ENCODE measurements around the gene DLGAP1. TPM values are rescaled to one million over a fixed set of nuclear protein-coding genes. Genes with fewer than 3 reads are reported as not detected.

DLGAP1 gene
- total RNA-seq, 1 donor from 2014 or later: 18.5 TPM

GRCh38 chr18:3648200-3648599, 806.9 kb downstream of the DLGAP1 start:
- H3K9me3 Mint-ChIP-seq: peaks cover 5% of the 10 kb centered on the region
- no peak for TF ChIP-seq CTCF (IDR thresholded peaks at IDR 0.05)
- no peak overlapping the region for H3K4me3 Mint-ChIP-seq
- H3K36me3 ChIP-seq: no peaks in the 10 kb centered on the region
- no peak overlapping the region for H3K4me3 ChIP-seq
- no peaks in the 10 kb centered on the region for H3K27me3 Mint-ChIP-seq (ENCODE audit: insufficient read depth, low read depth)
- H4K20me1 ChIP-seq (ENCODE audit: low read depth): no peaks in the 10 kb centered on the region
- no peak for DNase-seq (ENCODE audit: low spot score)
- H3F3A ChIP-seq (ENCODE audit: low read depth): no peaks in the 10 kb centered on the region
- H2AFZ ChIP-seq (replicated peaks): no peak overlapping the region
- H3K36me3 Mint-ChIP-seq: peaks cover 2% of the 10 kb centered on the region
- H3K27ac ChIP-seq: no peak overlapping the region
- no peak overlapping the region for H3K9ac ChIP-seq
- H3K9me3 ChIP-seq (ENCODE audit: low read depth): no peaks in the 10 kb centered on the region
- no peak overlapping the region for H3K4me2 ChIP-seq
- H3K4me1 ChIP-seq: peaks cover 19% of the 10 kb centered on the region
- no peaks in the 10 kb centered on the region for H3K27me3 ChIP-seq
- H3K4me1 Mint-ChIP-seq: peaks cover 26% of the 10 kb centered on the region
- no peaks in the 10 kb centered on the region for H3K79me2 ChIP-seq (ENCODE audit: low read depth)
- no peak overlapping the region for H3K27ac Mint-ChIP-seq

GRCh38 chr18:3647636-3648035, 807.5 kb downstream of the DLGAP1 start:
- DNase-seq (ENCODE audit: low spot score): no peak
- Mint-ChIP-seq H3K4me3 (no peak overlapping the region), H3K27ac (no peak overlapping the region)

GRCh38 chr18:3645384-3646156, 809.5 kb downstream of the DLGAP1 start:
- Histone ChIP-seq H3K4me2 (no peak overlapping the region), H3K27me3 (no peaks in the 10 kb centered on the region), H4K20me1 (ENCODE audit: low read depth) (no peaks in the 10 kb centered on the region), H3F3A (ENCODE audit: low read depth) (no peaks in the 10 kb centered on the region), H2AFZ (replicated peaks) (no peak overlapping the region), H3K9me3 (ENCODE audit: low read depth) (no peaks in the 10 kb centered on the region), H3K36me3 (no peaks in the 10 kb centered on the region), H3K4me3 (no peak overlapping the region), H3K4me1 (peaks cover 18% of the 10 kb centered on the region), H3K27ac (no peak overlapping the region), H3K9ac (no peak overlapping the region), H3K79me2 (ENCODE audit: low read depth) (no peaks in the 10 kb centered on the region)
- Mint-ChIP-seq H3K4me1 (peaks cover 18% of the 10 kb centered on the region), H3K27me3 (ENCODE audit: insufficient read depth, low read depth) (no peaks in the 10 kb centered on the region), H3K27ac (no peak overlapping the region), H3K9me3 (peaks cover 5% of the 10 kb centered on the region), H3K36me3 (peaks cover 2% of the 10 kb centered on the region), H3K4me3 (no peak overlapping the region)
- TF ChIP-seq EZH2phosphoT487 (IDR thresholded peaks at IDR 0.05): no peak
- no peak for TF ChIP-seq EZH2 (IDR thresholded peaks at IDR 0.05)
- no peak for TF ChIP-seq CTCF (IDR thresholded peaks at IDR 0.05)
- no peak for DNase-seq (ENCODE audit: low spot score)

More at GRCh38 chr18:3647636-3648035, 807.5 kb downstream of the DLGAP1 start:
- Histone ChIP-seq H3K27ac (no peak overlapping the region), H2AFZ (replicated peaks) (no peak overlapping the region), H3K27me3 (no peaks in the 10 kb centered on the region), H3K4me1 (peaks cover 18% of the 10 kb centered on the region), H3F3A (ENCODE audit: low read depth) (no peaks in the 10 kb centered on the region), H3K36me3 (no peaks in the 10 kb centered on the region), H4K20me1 (ENCODE audit: low read depth) (no peaks in the 10 kb centered on the region), H3K9me3 (ENCODE audit: low read depth) (no peaks in the 10 kb centered on the region), H3K9ac (no peak overlapping the region), H3K4me2 (no peak overlapping the region), H3K79me2 (ENCODE audit: low read depth) (no peaks in the 10 kb centered on the region), H3K4me3 (no peak overlapping the region)
- peaks cover 2% of the 10 kb centered on the region for H3K36me3 Mint-ChIP-seq
- H3K4me1 Mint-ChIP-seq: peaks cover 21% of the 10 kb centered on the region
- TF ChIP-seq CTCF (IDR thresholded peaks at IDR 0.05): no peak
- peaks cover 5% of the 10 kb centered on the region for H3K9me3 Mint-ChIP-seq
- no peaks in the 10 kb centered on the region for H3K27me3 Mint-ChIP-seq (ENCODE audit: insufficient read depth, low read depth)
